Muscle layer of duodenum (tissue), 2 donors: Measurements from ENCODE around the gene MFAP3.

Experiments used
- H3K27ac ChIP-seq: one replicate; pipeline ENCODE4 v1.7.0; 2013; ENCODE audit warnings: mild to moderate bottlenecking, low read length
- H3K27me3 ChIP-seq: one replicate; pipeline ENCODE4 v1.7.0; 2013; ENCODE audit warnings: low read depth, mild to moderate bottlenecking, control low read depth, low read length
- H3K36me3 ChIP-seq, 2 donors: one replicate each; pipeline ENCODE4 v1.7.0; 2013; ENCODE audit warnings: low read length in 2 of 2, control low read depth in 1 of 2, mild to moderate bottlenecking in 1 of 2; ENCODE audit not compliant: insufficient read depth in 2 of 2, control insufficient read depth in 1 of 2
- H3K4me1 ChIP-seq, 2 donors: one replicate each; pipeline ENCODE4 v1.7.0; 2013; ENCODE audit warnings: low read length in 2 of 2, mild to moderate bottlenecking in 2 of 2, control low read depth in 1 of 2, moderate library complexity in 1 of 2; ENCODE audit not compliant: insufficient read depth in 2 of 2, control insufficient read depth in 1 of 2
- H3K4me3 ChIP-seq, 2 donors: one replicate each; pipeline ENCODE4 v1.7.0; 2013; ENCODE audit warnings: low read length in 2 of 2, low read depth in 1 of 2, mild to moderate bottlenecking in 1 of 2
- H3K9me3 ChIP-seq, 2 donors: one replicate each; pipeline ENCODE4 v1.7.0; 2013; ENCODE audit warnings: low read length in 2 of 2, control low read depth in 1 of 2, mild to moderate bottlenecking in 1 of 2; ENCODE audit not compliant: control insufficient read depth in 1 of 2
- donor health status: healthy.

Gene MFAP3

DNA sequence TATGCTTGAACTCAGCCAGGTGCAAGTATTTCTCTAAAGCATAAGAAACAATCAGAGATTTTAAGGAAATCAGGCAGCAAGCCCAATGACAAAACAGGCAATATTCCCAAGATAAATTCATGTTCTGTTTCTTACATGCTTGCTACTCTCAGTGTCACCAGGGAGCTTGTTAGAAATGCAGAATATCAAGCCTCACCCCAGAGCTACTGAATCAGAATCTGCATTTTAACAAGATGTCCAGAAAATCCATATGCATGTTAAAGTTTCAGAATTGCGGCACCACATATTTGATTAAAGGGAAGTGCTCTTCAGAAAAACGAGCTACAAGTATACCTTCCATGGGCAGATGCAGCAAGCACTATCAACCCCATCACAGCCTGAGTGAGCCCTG, 54.4 kb downstream of the MFAP3 start:
- no peak overlapping the region for H3K4me3 ChIP-seq
- no peak overlapping the region for H3K27ac ChIP-seq
- no peaks in the 10 kb centered on the region for H3K9me3 ChIP-seq
- H3K36me3 ChIP-seq = no peaks in the 10 kb centered on the region
- H3K4me1 ChIP-seq = peaks cover 0 to 9% of the 10 kb centered on the region in 2 donors
- H3K27me3 ChIP-seq = no peaks in the 10 kb centered on the region

DNA sequence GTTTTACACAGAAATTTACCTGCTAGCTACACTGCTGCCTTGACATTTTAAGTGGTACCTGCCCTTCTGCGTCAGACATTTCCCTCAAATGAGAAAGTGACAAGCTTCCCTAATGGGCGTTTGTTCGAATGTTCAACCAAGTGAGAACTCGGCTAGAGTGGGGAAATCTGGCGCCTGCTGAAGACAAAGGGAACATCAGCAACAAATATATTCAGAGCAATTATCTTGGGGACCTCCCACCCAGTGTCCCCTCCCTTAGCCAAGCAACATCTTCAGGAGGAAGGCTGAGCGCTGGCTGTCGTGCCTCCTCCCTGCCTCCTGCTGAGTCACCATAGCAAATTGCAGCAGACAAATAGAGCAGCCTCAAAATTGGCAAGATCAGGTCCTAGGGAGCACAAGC, 57.1 kb downstream of the MFAP3 start:
- H3K4me3 ChIP-seq = no peak overlapping the region
- peaks cover 0 to 9% of the 10 kb centered on the region in 2 donors for H3K4me1 ChIP-seq
- H3K27me3 ChIP-seq = no peaks in the 10 kb centered on the region
- H3K27ac ChIP-seq = no peak overlapping the region
- H3K36me3 ChIP-seq = no peaks in the 10 kb centered on the region
- H3K9me3 ChIP-seq = no peaks in the 10 kb centered on the region

DNA sequence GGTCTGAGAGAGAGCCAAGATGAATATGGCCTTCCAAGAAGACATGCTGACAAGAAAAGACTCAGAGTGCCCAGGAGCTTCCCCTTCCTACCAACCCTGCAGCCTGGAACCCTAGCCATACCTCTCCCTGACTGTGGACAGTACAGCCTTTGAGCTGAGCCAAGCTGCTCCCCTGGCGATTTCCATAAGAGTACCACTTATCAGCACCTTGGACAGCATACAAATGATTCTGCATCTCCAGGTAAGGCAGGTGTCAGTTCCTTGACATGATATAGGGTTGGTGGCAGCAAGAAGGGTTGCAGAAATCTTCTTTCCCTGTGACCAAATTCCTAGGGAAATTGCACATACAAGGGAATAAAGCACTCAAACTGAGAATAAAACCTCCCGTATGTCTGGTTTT, 58.3 kb downstream of the MFAP3 start:
- H3K9me3 ChIP-seq = no peaks in the 10 kb centered on the region
- no peak overlapping the region for H3K27ac ChIP-seq
- no peak overlapping the region for H3K4me3 ChIP-seq
- no peaks in the 10 kb centered on the region for H3K36me3 ChIP-seq
- no peaks in the 10 kb centered on the region for H3K27me3 ChIP-seq
- H3K4me1 ChIP-seq = peaks cover 0 to 2% of the 10 kb centered on the region in 2 donors

DNA sequence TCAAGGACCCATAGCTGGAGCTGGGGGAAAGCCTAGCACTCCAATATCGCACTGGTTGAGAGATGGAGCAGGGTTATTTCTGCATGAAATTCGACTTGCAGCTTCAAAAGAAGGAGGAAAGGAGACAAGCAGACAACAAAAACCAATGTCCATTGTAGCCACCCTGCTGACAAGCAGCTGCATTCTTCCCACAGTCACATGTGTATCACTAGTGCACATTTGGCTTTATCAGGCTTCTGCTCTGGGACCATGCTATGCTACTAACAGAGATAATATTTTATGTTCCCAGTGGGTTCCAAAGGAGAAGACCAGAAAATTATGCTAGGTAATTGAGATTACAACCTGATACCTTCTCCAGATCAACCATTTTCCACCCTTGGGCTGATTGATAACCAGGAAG, 59.7 kb downstream of the MFAP3 start:
- Histone ChIP-seq H3K4me1 (no peaks in the 10 kb centered on the region), H3K4me3 (no peak overlapping the region), H3K9me3 (no peaks in the 10 kb centered on the region), H3K36me3 (no peaks in the 10 kb centered on the region), H3K27me3 (no peaks in the 10 kb centered on the region), H3K27ac (no peak overlapping the region)

DNA sequence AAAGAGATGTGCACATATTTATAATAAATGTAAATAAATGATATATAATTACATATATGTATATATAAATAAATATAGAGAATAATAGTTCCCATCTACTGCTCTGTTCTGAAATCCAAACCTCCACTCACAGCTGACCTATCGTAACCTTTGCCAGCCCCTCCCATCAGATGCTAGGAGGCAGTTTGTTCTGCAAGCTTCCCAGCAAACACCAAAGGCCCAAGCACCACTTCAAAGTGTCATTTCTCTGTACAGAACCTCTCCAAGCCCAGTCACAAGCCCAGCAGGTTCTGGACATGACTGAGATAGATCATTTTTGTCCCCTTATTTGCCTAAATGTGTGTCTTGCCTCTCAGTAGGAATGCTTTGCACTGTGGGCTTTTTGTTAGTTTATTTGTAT, 62.4 kb downstream of the MFAP3 start:
- H3K9me3 ChIP-seq = no peaks in the 10 kb centered on the region
- no peaks in the 10 kb centered on the region for H3K4me1 ChIP-seq
- H3K36me3 ChIP-seq = no peaks in the 10 kb centered on the region
- H3K27ac ChIP-seq = no peak overlapping the region
- H3K4me3 ChIP-seq = no peak overlapping the region
- no peaks in the 10 kb centered on the region for H3K27me3 ChIP-seq

DNA sequence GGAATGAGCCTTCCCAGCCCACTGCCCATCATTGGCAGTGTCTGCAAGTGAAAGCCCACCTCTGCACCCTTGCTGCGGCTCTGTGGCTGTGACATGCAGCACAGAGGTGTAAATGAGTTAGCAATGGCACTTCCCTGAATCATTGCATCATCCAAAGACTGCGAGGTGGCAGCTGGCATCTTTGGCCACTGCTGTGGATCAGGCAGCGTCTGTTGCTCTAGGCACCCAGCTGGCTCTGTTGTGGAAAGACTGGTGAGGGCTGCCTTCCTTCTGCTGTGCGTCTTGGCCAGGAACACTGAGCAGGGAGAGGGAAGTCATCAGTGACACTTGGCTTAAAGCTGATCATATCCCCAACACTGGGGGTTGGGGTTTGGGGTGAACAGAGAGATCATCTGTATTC, 64.5 kb downstream of the MFAP3 start:
- H3K27ac ChIP-seq = no peak overlapping the region

More for the DNA sequence above, 64.5 kb downstream of the MFAP3 start:
- Histone ChIP-seq H3K9me3 (no peaks in the 10 kb centered on the region), H3K4me1 (no peaks in the 10 kb centered on the region), H3K4me3 (no peak overlapping the region), H3K36me3 (no peaks in the 10 kb centered on the region), H3K27me3 (no peaks in the 10 kb centered on the region)
